Bronchial epithelial cell (primary cell): ENCODE data around the gene ATIC. TPM values are rescaled to one million over a fixed set of nuclear protein-coding genes. Genes with fewer than 3 reads are reported as not detected.
A peak's percentile ranks its signal among the peaks of the same experiment; 100 is the strongest.
"Not testable (repeated sequence)": the region's sequence is repeated elsewhere in the genome, so short reads cannot be mapped to it uniquely, and the experiment has no call there.

Experiments
- DNase-seq: peaks from one replicate; pipeline ENCODE4 v3.0.0-alpha.2; 2010; ENCODE audit warnings: low read depth
- FAIRE-seq: peaks from 2 replicates; lab custom pipeline; 2011; peaks lifted over from hg19 to GRCh38; lab: Jason Lieb, UNC
- H3K27me3 ChIP-seq: 2 replicates; pipeline ENCODE4 v1.5.1; 2011; ENCODE audit warnings: low read length; ENCODE audit not compliant: control insufficient read depth, insufficient read depth
- H3K36me3 ChIP-seq: 2 replicates; pipeline ENCODE4 v1.5.1; 2011; ENCODE audit warnings: low read length; ENCODE audit not compliant: control insufficient read depth, insufficient read depth
- H3K4me3 ChIP-seq: 2 replicates; pipeline ENCODE4 v1.5.1; 2011; ENCODE audit warnings: mild to moderate bottlenecking, low read depth, low read length, control low read depth
- CTCF ChIP-seq: IDR thresholded peaks from 2 replicates; pipeline ENCODE4 v1.5.1; 2011; ENCODE audit warnings: mild to moderate bottlenecking, moderate library complexity, low read length, control low read depth, inconsistent platforms; ENCODE audit not compliant: insufficient read depth, severe bottlenecking
- total RNA-seq: library from RNA; depleted of rRNA; stranded (reverse); fragments of >200 nt; gene quantifications from 2 replicates; pipeline ENCODE4 v1.2.1, GENCODE V29; 2014

ATIC gene
- total RNA-seq, 1 donor from 2014 or later = 35.0 TPM

- Histone ChIP-seq H3K36me3 (no peaks in the 10 kb centered on the region), H3K27me3 (no peaks in the 10 kb centered on the region), H3K4me3 (no peak overlapping the region)
- no peak for TF ChIP-seq CTCF
- FAIRE-seq (no peak), DNase-seq (no peak)
Measured at GRCh38 chr2:215293879-215294278, 18.0 kb upstream of the ATIC start.

GRCh38 chr2:215299337-215299859 lies 12.5 kb upstream of the ATIC start:
- no peaks in the 10 kb centered on the region for H3K27me3 ChIP-seq
- no peak for TF ChIP-seq CTCF
- H3K36me3 ChIP-seq = no peaks in the 10 kb centered on the region
- no peak for DNase-seq
- FAIRE-seq = no peak
- no peak overlapping the region for H3K4me3 ChIP-seq

GRCh38 chr2:215301994-215302393 lies 9.9 kb upstream of the ATIC start:
- no peak for DNase-seq
- TF ChIP-seq CTCF = no peak
- no peak for FAIRE-seq
- Histone ChIP-seq H3K36me3 (no peaks in the 10 kb centered on the region), H3K4me3 (no peak overlapping the region), H3K27me3 (no peaks in the 10 kb centered on the region)

GRCh38 chr2:215311259-215311624 lies 617 bp upstream of the ATIC start:
- H3K27me3 ChIP-seq, FAIRE-seq, DNase-seq: not testable (repeated sequence)

GRCh38 chr2:215313255-215313613 lies 1.4 kb downstream of the ATIC start:
- Histone ChIP-seq H3K4me3 (no peak overlapping the region), H3K27me3 (no peaks in the 10 kb centered on the region), H3K36me3 (no peaks in the 10 kb centered on the region)
- no peak for FAIRE-seq
- no peak for DNase-seq
- TF ChIP-seq CTCF = no peak

More at GRCh38 chr2:215311259-215311624, 617 bp upstream of the ATIC start:
- peak overlapping the region; percentile 57 for H3K4me3 ChIP-seq
- not testable (repeated sequence) for H3K36me3 ChIP-seq

GRCh38 chr2:215314896-215315295 lies 3.0 kb downstream of the ATIC start:
- no peak overlapping the region for H3K4me3 ChIP-seq
- TF ChIP-seq CTCF = no peak
- H3K36me3 ChIP-seq = peaks cover 3% of the 10 kb centered on the region
- no peaks in the 10 kb centered on the region for H3K27me3 ChIP-seq
- FAIRE-seq = no peak
- DNase-seq = peak; percentile 15
